ENCODE measurements around the gene UGT1A8. TPM values are rescaled to one million over a fixed set of nuclear protein-coding genes. Genes with fewer than 3 reads are reported as not detected.

The UGT1A8 gene
- total and polyA plus RNA-seq, 2 of the 4 experiments (the other 2 are of a cell fraction): not detected

GRCh38 chr2:233792720-233793119 lies 175.3 kb downstream of the UGT1A8 start:
- ChIA-PET POLR2A (ENCODE audit: unreplicated experiment) (no interaction called here), CTCF (no interaction called here)
- no peak overlapping the region for H4K91ac ChIP-seq (ENCODE audit: insufficient read depth, low read depth, low read length)
- H3K27me3 ChIP-seq (ENCODE audit: control insufficient read depth, insufficient read depth, low read length): peaks cover 8% of the 10 kb centered on the region
- H2AFZ ChIP-seq (replicated peaks; ENCODE audit: low read length, poor library complexity): no peak overlapping the region
- H3K4me1 ChIP-seq (ENCODE audit: control insufficient read depth, insufficient read depth, low read length): no peaks in the 10 kb centered on the region
- H3K4me2 ChIP-seq (ENCODE audit: low read depth, low read length): no peak overlapping the region
- WGBS, 2 experiments (ENCODE audit: extremely low coverage in 2 of 2, insufficient read length in 1 of 2): 65% methylated on average over 6 of the region's 7 CpGs; no CpG with 5 or more reads in 1 of the 2 experiments
- TF ChIP-seq SMC3 (IDR thresholded peaks at IDR 0.05; ENCODE audit: low read depth, low read length): no peak
- TF ChIP-seq BHLHE40 (IDR thresholded peaks at IDR 0.05; ENCODE audit: low read depth, low read length): no peak
- TF ChIP-seq RAD21 (IDR thresholded peaks at IDR 0.05; ENCODE audit: low read length): no peak
- no peak overlapping the region for H3K18ac ChIP-seq (ENCODE audit: low read depth, low read length)
- no peak overlapping the region for H4K5ac ChIP-seq (ENCODE audit: low read depth, low read length)
- H3K4me3 ChIP-seq (ENCODE audit: insufficient read depth, low read depth, low read length): no peak overlapping the region
- no peak for DNase-seq
- H3K79me1 ChIP-seq (ENCODE audit: low read depth in 1 of 2, low read length in 2 of 2): no peaks in the 10 kb centered on the region
- in situ Hi-C loops (cut with MboI; ENCODE audit: low sequenced_read_pairs): no loop called here
- no peak overlapping the region for H2BK5ac ChIP-seq (ENCODE audit: low read depth, low read length, poor library complexity, severe bottlenecking)
- H3K4ac ChIP-seq (ENCODE audit: low read depth, low read length): no peak overlapping the region
- no peak for ATAC-seq (ENCODE audit: low read depth)
- H2AK9ac ChIP-seq (replicated peaks; ENCODE audit: low read depth, low read length, poor library complexity): no peak overlapping the region
- no peak overlapping the region for H2AK5ac ChIP-seq (ENCODE audit: low read depth, low read length)
- H3K27ac ChIP-seq (ENCODE audit: insufficient read depth, low read length): no peak overlapping the region
- intact Hi-C loops (cut with micrococcal nuclease): no loop called here
- H3K23ac ChIP-seq (ENCODE audit: low read depth, low read length): no peak overlapping the region
- no peaks in the 10 kb centered on the region for H3K9me1 ChIP-seq (ENCODE audit: insufficient read depth, low read length)
- no TSS peak for BruUV-seq (replicated peaks)
- H2BK15ac ChIP-seq (ENCODE audit: low read depth, low read length): no peak overlapping the region
- H3K36me3 ChIP-seq (ENCODE audit: control insufficient read depth, insufficient read depth, low read length): no peaks in the 10 kb centered on the region
- no peak overlapping the region for H3K9ac ChIP-seq (ENCODE audit: low read depth, low read length)
- H4K20me1 ChIP-seq (ENCODE audit: insufficient read depth, low read length): no peaks in the 10 kb centered on the region
- H3K56ac ChIP-seq (ENCODE audit: extremely low read depth, insufficient read depth, low read length): no peak overlapping the region
- H3K14ac ChIP-seq (replicated peaks; ENCODE audit: low read depth, low read length): no peak overlapping the region
- H2BK120ac ChIP-seq (ENCODE audit: low read depth, low read length): no peak overlapping the region
- H2BK20ac ChIP-seq (ENCODE audit: low read depth, low read length): no peak overlapping the region
- H3K9me3 ChIP-seq (ENCODE audit: control insufficient read depth, insufficient read depth, low read length): no peaks in the 10 kb centered on the region
- H4K8ac ChIP-seq (ENCODE audit: low read depth in 2 of 2, low read length in 2 of 2): no peak overlapping the region
- dilution Hi-C loops (cut with HindIII; ENCODE audit: low sequenced_read_pairs, unreplicated experiment): no loop called here

Data from IMR-90 (cell line).